ENCODE data around the gene MYOG.

The MYOG gene

DNA sequence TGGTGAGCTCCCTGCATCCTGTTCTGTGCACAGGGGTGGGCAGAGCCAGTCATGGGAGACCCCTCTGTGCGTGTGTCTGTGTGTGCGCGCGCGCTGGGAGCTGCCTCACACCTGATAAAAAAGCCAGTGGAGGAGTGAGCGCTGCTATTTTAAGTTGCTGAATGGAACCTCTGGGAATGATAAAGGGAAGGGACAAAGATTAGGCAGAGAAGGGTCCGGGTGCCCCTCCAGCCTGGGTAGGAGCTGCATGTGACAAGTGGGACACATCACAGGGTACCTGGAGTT, 42.6 kb upstream of the MYOG start:
- Histone ChIP-seq H3K79me2 (ENCODE audit: insufficient read depth, low read length) (no peaks in the 10 kb centered on the region), H3K36me3 (ENCODE audit: insufficient read depth, low read length) (no peaks in the 10 kb centered on the region), H3K27me3 (ENCODE audit: insufficient read depth, low read length) (no peaks in the 10 kb centered on the region), H3K9me3 (ENCODE audit: low read length) (no peaks in the 10 kb centered on the region), H3K9me2 (ENCODE audit: low read depth, low read length) (no peaks in the 10 kb centered on the region), H4K20me1 (ENCODE audit: insufficient read depth, low read length) (no peaks in the 10 kb centered on the region), H3K4me2 (ENCODE audit: low read length) (no peak overlapping the region), H3K9ac (ENCODE audit: low read length) (no peak overlapping the region), H3F3A (ENCODE audit: insufficient read depth, low read length) (no peaks in the 10 kb centered on the region), H3K27ac (ENCODE audit: low read depth, low read length, poor library complexity, severe bottlenecking) (no peak overlapping the region), H2AFZ (ENCODE audit: low read length) (no peak overlapping the region), H3K4me3 (ENCODE audit: low read depth, low read length, poor library complexity, severe bottlenecking) (no peak overlapping the region), H3K4me1 (ENCODE audit: insufficient read depth, low read length, severe bottlenecking) (no peaks in the 10 kb centered on the region)
- TF ChIP-seq, protein P1, sequence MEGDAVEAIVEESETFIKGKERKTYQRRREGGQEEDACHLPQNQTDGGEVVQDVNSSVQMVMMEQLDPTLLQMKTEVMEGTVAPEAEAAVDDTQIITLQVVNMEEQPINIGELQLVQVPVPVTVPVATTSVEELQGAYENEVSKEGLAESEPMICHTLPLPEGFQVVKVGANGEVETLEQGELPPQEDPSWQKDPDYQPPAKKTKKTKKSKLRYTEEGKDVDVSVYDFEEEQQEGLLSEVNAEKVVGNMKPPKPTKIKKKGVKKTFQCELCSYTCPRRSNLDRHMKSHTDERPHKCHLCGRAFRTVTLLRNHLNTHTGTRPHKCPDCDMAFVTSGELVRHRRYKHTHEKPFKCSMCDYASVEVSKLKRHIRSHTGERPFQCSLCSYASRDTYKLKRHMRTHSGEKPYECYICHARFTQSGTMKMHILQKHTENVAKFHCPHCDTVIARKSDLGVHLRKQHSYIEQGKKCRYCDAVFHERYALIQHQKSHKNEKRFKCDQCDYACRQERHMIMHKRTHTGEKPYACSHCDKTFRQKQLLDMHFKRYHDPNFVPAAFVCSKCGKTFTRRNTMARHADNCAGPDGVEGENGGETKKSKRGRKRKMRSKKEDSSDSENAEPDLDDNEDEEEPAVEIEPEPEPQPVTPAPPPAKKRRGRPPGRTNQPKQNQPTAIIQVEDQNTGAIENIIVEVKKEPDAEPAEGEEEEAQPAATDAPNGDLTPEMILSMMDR (IDR thresholded peaks at IDR 0.05; ENCODE audit: low read length), result no peak
- TF ChIP-seq EZH2 (IDR thresholded peaks at IDR 0.05; ENCODE audit: borderline replicate concordance, low read length), result no peak

DNA sequence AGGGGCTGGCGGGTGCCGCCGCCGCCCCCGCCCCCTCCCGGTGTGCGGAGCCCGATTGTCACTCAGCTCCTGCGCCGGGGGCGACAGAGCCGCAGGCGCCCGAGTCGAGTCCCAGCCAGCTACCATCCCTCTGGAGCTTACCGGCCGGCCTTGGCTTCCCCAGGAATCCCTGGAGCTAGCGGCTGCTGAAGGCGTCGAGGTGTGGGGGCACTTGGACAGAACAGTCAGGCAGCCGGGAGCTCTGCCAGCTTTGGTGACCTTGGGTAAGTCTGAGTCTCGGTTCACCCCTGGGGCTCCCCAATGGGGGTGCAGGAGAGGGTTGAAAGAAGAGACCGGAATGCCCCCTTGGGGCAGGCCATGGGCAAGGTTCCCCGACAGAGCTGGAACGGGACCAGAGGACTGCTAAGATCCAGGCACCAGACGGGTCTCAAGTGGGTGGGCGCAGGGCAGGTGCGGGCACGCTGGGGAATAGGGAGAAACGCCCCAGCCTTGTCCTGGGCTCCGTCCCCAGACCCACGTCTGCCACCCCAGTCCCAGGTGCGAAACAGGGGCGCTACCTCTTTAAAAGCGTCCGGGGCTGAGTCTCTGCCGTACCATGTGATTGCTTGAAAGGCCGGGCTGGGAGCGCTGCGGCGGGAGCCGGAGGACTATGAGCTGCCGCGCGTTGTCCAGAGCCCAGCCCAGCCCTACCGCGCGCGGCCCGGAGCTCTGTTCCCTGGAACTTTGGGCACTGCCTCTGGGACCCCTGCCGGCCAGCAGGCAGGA, 42.0 kb upstream of the MYOG start, which contains the start of gene ADORA1:
Gene ADORA1, plus strand, starts transcription at position 61 of the 765 bp plus-strand sequence. CDS start 1,116 bp downstream, outside the sequence.
- Histone ChIP-seq H3K9me2 (ENCODE audit: low read depth, low read length) (no peaks in the 10 kb centered on the region), H3K4me1 (ENCODE audit: insufficient read depth, low read length, severe bottlenecking) (no peaks in the 10 kb centered on the region), H3K27me3 (ENCODE audit: insufficient read depth, low read length) (no peaks in the 10 kb centered on the region; the same call in 1 of the 2 replicates), H3K4me2 (ENCODE audit: low read length) (no peak within 1 kb of the TSS), H3K4me3 (ENCODE audit: low read depth, low read length, poor library complexity, severe bottlenecking) (no peak within 1 kb of the TSS), H3K27ac (ENCODE audit: low read depth, low read length, poor library complexity, severe bottlenecking) (no peak within 1 kb of the TSS), H2AFZ (ENCODE audit: low read length) (no peak within 1 kb of the TSS), H3F3A (ENCODE audit: insufficient read depth, low read length) (no peaks in the 10 kb centered on the region), H3K9me3 (ENCODE audit: low read length) (no peaks in the 10 kb centered on the region), H3K9ac (ENCODE audit: low read length) (no peak within 1 kb of the TSS), H3K79me2 (ENCODE audit: insufficient read depth, low read length) (no peaks in the 10 kb centered on the region), H4K20me1 (ENCODE audit: insufficient read depth, low read length) (no peaks in the 10 kb centered on the region), H3K36me3 (ENCODE audit: insufficient read depth, low read length) (no peaks in the 10 kb centered on the region)
- TF ChIP-seq, protein P1 (IDR thresholded peaks at IDR 0.05; ENCODE audit: low read length), result no peak
- TF ChIP-seq EZH2 (IDR thresholded peaks at IDR 0.05; ENCODE audit: borderline replicate concordance, low read length), result no peak

DNA sequence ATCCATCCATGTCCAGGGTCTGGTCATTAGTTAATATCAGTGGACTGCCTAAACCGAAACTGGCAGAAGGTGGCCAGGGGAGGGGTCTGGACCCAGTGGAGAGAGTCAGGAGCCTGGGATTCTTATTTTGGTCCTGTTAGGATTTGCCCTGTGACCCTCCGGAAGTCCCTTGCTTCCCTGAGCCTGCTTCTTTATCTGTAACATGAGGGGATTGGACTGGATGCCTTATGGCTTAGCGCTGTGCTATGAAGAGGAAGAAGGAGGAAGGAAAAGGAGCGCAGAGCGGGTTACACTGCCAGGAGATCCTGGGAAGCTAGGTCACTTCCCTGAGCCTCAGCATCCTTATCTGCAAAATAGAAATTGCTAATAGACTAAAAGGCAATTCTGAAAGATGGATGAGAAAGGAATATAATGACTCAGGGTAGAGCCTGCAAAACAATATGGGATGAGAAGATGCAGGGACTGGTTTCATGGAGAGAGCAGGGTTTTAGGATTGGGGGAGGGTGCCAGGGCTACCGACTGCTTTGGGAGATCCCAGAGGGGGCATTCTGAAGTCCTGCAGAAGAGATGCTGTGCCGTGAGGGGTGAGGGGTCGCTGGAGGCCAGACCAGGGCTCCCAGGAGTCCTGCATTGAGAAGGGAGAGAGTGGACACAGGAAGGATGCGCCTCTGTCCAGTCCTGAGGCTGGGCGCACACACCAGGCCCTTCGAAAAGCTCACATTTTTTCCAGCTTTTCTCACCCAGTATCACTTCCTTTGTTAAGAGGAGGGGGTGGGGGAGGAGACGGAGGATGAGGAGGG, 41.3 kb upstream of the MYOG start:
- Histone ChIP-seq H3K4me1 (ENCODE audit: insufficient read depth, low read length, severe bottlenecking) (no peaks in the 10 kb centered on the region), H3K36me3 (ENCODE audit: insufficient read depth, low read length) (no peaks in the 10 kb centered on the region), H2AFZ (ENCODE audit: low read length) (no peak overlapping the region), H3F3A (ENCODE audit: insufficient read depth, low read length) (no peaks in the 10 kb centered on the region), H3K9ac (ENCODE audit: low read length) (no peak overlapping the region), H3K27ac (ENCODE audit: low read depth, low read length, poor library complexity, severe bottlenecking) (no peak overlapping the region), H3K79me2 (ENCODE audit: insufficient read depth, low read length) (no peaks in the 10 kb centered on the region), H3K9me2 (ENCODE audit: low read depth, low read length) (no peaks in the 10 kb centered on the region), H3K4me3 (ENCODE audit: low read depth, low read length, poor library complexity, severe bottlenecking) (no peak overlapping the region), H4K20me1 (ENCODE audit: insufficient read depth, low read length) (no peaks in the 10 kb centered on the region), H3K4me2 (ENCODE audit: low read length) (no peak overlapping the region), H3K9me3 (ENCODE audit: low read length) (no peaks in the 10 kb centered on the region), H3K27me3 (ENCODE audit: insufficient read depth, low read length) (no peaks in the 10 kb centered on the region; the same call in 1 of the 2 replicates)
- TF ChIP-seq EZH2 (IDR thresholded peaks at IDR 0.05; ENCODE audit: borderline replicate concordance, low read length), result no peak
- TF ChIP-seq, protein P1 (IDR thresholded peaks at IDR 0.05; ENCODE audit: low read length), result no peak
